NCI-H2107 treated with DMSO at 0.1 percent for 48 hours (cell line): ENCODE measurements around the gene TGM5.
A peak's percentile ranks its signal among the peaks of the same experiment; 100 is the strongest.
"Not testable (repeated sequence)": the region's sequence is repeated elsewhere in the genome, so short reads cannot be mapped to it uniquely, and the experiment has no call there.

Source experiments
- DNase-seq: peaks from one replicate; lab custom pipeline; 2025; ENCODE audit not compliant: unreplicated experiment; lab: John Stamatoyannopoulos, UW

The TGM5 gene

DNA sequence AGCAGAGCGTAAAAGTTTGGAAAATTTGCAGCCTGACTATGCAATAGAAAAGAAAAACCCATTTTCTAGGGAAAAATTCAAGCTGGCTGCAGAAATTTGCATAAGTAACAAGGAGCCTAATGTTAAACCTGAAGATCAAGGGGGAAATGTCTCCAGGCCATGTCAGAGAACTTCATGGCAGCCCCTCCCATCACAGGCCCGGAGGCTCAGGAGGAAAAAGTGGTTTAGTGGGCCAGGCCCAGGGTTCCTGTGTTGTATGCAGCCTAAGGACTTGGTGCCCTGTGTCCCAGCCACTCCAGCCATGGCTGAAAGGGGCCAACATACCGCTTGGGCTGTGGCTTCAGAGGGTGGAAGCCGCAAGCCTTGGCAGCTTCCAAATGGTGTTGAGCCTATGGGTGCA lies 68.2 kb downstream of the TGM5 start:
- not testable (repeated sequence) for DNase-seq

DNA sequence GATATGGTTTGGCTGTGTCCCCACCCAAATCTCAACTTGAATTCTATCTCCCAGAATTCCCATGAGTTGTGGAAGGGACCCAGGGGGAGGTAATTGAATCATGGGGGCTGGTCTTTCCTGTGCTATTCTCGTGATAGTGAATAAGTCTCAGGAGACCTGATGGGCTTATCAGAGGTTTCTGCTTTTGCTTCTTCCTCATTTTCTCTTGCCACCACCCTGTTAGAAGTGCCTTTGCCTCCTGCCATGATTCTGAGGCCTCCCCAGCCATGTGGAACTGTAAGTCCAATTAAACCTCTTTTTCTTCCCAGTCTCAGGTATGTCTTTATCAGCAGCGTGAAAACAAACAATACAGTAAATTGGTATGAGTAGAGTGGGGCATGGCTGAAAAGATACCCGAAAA lies 69.0 kb downstream of the TGM5 start:
- DNase-seq = not testable (repeated sequence)

DNA sequence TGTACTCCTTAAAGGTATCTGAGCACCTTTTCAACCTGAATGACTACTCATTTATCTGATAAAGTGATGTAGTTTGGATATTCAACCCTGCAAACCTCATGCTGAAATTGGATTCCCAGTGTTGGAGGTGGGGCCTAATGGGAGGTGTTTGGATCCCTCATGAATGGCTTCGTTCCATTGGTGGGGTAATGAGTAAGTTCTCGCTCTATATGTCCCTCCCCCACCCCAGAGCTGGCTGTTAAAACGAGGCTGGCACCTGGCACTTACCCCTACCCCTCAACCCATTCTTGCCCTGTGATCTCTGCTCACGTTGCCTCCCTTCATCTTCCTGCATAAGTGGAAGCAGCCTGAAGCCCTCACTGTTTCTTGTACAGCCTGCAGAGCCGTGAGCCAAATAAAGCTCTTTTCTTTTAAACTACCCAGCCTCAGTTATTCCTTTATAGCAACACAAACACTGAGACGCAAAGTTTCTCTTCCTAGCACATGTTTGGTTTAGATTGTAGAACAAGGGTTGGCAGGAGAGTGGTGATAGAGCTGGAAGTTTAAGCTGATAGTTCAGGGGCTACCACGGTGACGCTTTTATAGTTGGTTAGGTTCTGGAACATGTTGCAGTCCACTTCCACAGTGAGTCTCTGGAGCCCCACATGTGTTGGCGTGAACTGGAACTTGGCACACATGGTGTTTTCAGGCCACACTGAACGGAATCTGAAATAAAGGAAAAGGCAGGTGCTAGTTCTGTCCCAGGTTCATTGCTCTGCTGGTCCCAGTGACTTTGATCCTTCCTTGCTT lies 69.8 kb downstream of the TGM5 start:
- DNase-seq = no peak

DNA sequence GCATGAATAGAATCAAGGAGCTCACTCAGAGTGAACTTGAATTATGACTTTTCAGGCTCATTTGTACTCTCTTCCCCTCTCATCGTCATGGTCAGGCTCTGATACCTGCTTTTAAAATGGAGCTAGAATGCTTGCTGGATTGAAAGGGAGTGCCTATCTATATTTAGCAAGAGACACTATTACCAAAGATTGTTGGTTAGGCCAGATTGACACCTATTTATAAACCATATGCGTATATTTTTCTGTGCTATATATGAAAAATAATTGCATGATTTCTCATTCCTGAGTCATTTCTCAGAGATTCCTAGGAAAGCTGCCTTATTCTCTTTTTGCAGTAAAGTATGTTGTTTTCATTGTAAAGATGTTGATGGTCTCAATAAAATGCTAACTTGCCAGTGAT lies 71.9 kb downstream of the TGM5 start:
- no peak for DNase-seq

DNA sequence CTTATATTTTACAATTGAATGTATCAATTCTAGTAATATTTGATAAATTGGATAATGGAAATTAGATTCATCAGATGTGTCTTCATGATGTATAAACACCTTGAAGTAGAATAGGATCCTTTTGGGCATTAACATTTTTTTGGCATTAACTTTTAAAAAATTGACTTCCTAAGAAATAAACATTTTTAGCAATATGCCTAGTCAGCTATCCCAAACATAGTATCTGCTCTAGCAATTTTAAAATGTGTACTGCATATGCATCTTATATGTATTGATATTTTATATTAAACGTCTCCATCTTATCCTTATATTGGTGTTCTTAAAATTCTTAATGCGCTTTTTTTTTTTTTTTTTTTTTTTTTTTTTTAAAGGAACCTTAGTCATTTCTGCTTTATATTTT lies 73.0 kb downstream of the TGM5 start:
- no peak for DNase-seq

DNA sequence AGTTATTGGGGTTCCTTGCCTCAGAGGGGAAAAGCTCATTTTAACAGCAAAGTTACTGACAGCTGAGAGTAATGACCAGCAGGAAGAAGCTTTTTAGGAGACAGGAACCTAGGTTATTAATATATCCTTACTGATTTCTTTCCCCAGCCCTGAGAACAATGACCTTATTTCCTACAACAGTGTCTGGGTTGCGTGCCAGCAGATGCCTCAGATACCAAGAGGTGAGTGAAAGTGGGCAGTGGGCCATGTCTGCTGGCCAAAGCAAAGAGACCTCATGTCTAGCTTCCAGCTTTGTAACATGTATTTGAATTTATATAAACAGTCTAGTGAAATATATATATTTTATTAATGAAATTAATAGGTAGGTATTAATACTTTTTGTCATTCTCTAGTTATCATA lies 76.5 kb downstream of the TGM5 start:
- no peak for DNase-seq

DNA sequence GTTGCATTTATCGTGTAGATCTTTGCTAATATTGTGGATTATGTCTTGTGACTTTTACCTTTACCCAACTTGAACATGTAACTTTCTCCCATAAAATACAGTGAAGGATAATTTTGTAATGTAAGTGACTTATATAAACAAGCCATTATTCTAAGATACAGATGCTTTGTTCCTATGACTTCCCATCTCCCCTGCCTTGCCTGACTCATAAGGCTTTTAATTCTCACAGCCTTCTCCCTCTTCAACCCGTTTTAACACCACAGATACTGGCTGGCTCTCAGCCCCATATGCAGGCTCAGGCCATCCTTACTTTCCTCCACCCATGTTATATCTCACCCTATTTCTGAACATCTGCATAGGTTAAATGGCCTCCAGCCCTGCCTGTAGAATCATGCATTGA lies 77.4 kb downstream of the TGM5 start:
- no peak for DNase-seq

DNA sequence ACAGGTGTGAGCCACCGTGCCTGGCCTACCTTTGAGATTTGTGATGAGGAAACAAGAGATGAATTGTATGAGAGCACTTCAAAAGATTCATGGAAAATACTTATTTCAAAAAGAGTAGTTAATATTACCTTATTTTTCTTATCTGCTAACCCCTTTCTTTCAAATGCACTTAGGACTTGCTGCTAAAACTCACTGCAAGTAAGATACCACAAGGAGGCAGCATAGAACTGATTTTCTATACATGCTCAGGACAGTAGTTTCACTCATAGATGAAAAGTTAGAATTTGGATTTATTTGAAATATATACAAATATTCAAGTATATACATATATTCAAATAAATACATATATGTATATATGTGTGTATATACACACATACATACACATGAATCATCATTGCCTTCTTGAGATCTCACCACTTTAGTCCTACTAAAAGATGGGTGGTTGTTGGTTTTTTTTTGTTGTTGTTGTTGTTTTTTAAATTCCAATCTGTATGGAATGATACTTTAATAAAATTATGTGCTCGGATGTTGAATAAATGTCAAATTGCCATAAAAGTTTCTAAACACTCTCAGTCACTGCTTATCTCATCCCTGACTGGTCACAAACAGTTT lies 79.1 kb downstream of the TGM5 start:
- DNase-seq = no peak

DNA sequence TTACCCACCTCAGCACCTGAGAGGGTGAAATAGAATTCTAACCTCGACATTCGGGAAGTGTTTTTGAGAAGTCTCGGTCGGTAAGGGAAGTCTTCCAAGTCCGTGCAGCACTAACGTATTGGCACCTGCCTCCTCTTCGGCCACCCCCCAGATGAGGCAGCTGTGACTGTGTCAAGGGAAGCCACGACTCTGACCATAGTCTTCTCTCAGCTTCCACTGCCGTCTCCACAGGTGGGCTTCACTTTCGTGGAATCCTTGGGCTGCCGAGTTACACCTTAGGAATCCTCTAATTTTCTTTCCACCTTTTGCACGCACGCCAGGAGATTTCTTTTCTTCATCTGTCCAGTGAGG lies 80.8 kb downstream of the TGM5 start:
- DNase-seq = no peak

DNA sequence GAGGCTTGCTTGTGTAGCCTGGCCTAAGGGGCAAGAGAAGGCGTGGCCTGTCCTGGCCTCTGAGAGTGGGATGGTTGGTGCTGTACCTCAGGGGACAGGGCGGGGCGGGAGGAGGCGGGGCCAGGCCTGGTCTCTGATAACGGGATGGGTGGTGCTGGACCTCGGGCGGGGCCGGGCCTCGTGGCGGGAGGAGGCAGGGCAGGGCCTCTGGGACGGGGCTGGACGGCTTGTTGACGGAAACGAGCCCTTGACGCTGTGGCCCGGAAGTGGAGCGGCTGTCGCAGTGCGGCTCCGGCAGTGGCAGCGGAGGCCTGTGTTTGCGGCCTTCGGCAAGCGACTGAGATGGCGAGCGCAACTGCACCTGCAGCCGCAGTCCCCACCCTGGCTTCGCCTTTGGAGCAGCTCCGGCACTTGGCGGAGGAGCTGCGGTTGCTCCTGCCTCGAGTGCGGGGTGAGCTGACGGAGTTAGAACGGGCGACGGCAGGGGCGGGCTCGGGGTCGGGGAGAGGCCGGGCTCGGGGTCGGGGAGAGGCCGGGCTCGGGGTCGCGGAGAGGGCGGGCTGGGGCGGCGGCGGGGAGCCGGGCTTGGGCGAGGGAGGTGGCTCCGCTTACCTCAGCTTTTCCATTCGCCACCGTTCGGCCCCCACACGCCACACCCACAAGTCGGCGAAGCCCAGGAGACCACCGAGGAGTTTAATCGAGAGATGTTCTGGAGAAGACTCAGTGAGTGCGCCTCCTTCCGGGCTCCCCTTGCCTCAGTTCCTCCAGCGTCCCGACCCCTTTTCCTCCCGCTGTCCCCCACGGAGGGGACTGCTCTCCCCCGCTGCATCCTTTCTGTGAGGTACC lies 81.3 kb downstream of the TGM5 start, which contains the start of gene CCNDBP1:
Gene CCNDBP1 (plus strand): TSS at position 247 of the 846 bp plus-strand sequence. CDS start 96 bp downstream, at position 343.
- peak; percentile 26 for DNase-seq

DNA sequence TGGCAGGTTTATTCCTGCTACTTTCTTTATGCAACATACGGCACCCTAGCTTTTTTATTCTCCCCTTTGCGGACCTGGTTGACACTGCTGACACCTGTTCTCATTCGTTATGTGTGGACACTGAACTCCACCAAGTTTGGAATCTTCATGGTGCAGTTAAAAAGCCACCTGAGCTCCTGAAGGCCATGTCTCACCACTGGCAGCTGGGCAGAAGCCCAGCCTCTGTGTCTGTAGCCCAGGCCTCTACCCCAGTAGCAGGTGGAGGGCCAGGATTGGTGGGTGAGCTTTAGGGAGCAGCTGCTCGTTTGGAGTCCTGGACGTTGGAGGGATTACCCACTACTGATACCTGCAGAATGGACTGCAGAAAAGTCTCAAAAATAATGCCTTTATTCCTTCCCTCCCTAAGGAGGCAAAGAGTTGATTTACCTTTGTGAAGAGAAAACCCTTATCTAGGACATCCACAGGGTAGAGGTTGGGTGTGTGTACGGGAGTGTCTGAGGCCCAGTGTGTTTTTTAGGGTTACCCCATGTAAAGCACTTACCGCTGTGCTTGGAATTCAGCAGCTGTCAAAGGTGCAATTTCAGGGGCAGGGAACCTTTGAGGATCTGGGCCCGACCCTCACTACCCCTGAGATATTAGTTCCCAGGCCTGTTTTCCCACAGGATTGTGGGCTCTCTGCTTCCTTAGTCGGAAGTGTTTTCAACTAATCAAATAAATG lies 82.2 kb downstream of the TGM5 start:
- DNase-seq = no peak

DNA sequence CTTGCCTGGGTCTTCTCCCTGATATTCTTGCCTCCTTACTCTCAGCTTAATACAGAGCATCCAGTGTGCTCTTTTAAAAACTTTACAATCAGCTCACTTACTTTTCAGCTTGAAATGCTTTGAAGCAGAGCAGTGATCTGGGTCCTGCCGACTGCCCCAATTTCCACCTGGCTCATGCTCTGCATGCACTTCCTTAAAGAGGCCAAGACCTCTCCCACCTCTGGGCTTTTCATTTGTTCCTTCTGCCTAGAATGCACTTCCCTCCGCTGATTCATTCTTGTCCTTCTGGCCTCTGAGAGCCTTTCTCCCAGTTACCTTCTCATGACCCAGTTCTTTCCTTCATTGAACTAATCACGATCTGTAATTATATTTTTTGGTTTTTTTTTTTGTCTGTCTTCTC lies 83.5 kb downstream of the TGM5 start:
- no peak for DNase-seq
